ENCODE measurements around the gene B4GALNT3. TPM values are rescaled to one million over a fixed set of nuclear protein-coding genes. Genes with fewer than 3 reads are reported as not detected.
"Not testable (repeated sequence)": the region's sequence is repeated elsewhere in the genome, so short reads cannot be mapped to it uniquely, and the experiment has no call there.

B4GALNT3 gene
- total RNA-seq: under 0.01 TPM

DNA sequence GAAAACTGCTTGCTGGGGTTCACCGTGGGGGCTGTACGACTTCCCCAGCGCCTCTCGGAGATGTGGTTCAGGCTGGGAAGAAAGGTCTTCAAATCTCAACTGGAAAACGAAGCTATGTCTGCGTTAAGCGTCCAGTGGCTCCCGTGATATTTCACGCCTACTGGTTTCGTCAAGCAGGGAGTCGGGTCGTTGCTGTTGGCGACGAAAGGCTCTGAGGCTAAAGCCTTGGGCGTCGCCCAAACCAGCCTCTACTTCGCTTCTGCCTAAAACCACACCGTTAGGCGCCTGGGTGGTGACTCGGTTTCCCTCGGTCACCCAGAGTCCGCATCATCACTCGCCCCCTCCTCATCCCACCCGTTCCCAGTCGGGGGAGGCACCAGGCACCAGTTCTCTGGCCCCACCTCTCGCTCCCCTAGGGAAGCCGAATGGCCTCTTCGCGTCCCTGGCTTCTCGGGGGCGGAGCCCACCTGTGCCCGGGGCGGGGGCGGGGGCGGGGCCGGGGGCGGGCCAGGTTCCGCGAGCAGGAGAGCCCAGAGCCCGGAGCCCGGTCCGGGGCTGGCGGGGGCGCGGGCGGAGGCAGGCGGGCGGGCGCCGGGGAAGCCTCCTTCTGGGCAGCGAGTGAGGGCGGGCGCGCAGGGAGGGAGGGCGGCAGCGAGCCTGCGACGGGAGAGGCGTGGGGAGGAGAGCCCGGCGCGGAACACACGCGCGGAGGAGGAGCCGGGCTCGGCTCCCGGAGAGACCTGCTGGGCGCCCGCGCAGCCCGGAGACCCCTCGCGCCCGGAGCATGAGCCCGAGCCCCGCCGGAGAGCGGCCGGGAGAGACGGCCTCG is at the start of gene B4GALNT3:
B4GALNT3 (plus strand) TSS at position 510 of the 829 bp plus-strand sequence. CDS start 438 bp downstream, outside the sequence.
- peak in 2 of 3 donors; percentile 24 to 30 for DNase-seq (ENCODE audit: low read depth in 2 of 3, low spot score in 2 of 3)

DNA sequence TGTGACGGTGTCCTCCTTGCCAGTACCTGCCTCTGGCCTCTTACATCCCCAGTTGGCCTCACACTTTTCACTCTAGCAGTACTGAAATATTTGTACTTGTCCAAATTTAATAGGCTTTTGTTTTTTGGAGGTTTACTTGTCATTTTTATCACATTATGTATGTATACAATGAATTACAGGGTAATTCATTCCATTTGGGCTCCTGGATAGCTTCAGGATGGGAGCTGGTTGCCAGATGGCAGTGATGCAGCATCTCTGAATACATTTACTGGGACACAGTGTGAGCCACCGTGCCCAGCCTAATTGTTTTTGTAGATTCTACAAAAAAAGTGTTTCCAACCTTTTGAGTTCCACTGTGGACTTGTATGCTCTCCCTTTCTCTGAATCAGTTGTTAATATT is 44.9 kb upstream of the B4GALNT3 start:
- DNase-seq (ENCODE audit: low read depth in 2 of 3, low spot score in 2 of 3): no peak

DNA sequence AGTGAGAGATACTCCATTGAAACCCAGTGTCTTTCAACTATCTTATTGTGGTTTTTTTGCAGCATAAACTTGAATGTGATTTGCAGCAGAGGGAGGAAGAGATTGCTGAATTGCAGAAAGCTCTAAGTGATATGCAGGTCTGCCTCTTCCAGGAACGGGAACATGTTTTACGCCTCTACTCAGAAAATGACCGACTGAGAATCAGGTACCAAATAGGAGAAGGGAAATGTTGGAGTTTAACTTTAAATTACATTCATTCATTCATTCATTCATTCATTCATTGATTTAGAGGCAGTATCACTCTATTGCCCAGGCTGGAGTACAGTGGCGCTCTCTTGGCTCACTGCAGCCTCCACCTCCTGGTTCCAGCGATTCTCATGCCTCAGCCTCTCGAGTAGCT is 41.3 kb upstream of the B4GALNT3 start:
- DNase-seq (ENCODE audit: low read depth in 2 of 3, low spot score in 2 of 3): no peak

GRCh38 chr12:422526-422925 is 37.2 kb upstream of the B4GALNT3 start:
- no peak for DNase-seq (ENCODE audit: low read depth in 2 of 3, low spot score in 2 of 3)

GRCh38 chr12:435737-436136 is 24.0 kb upstream of the B4GALNT3 start:
- DNase-seq (ENCODE audit: low read depth in 2 of 3, low spot score in 2 of 3): not testable (repeated sequence)

DNA sequence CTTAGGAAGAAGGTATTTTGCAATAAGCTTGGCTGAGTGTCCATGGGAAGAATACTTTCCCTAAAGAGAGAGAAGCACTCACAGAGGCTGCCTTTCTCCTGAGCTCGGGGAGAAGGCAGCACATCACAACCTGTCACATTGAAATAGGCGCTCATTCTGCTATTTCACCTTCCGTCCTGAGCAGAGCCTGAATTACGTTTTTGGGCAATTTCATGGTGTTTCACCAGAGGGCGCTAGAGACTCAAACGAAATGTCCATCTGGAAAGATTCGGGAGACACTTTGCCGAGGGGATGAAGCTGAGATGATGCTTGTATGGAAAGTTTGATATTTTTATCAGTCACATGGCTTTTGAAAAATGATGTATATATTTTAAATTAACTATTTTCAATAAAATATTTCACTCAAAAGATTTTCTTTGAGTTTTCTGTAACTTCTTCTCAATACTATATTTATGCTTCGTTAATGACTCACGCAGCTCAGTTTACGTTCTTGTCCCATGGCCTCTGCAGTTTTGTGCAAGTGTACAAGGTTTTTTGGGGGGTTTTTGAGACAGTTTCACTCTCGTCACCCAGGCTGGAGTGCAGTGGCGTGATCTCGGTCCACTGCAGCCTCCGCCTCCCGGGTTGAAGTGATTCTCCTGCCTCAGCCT is 17.4 kb upstream of the B4GALNT3 start:
- DNase-seq (ENCODE audit: low read depth in 2 of 3, low spot score in 2 of 3): peak in 2 of 3 donors; percentile 24 to 61

- DNase-seq (ENCODE audit: low read depth in 2 of 3, low spot score in 2 of 3): no peak
These were observed 12.6 kb upstream of the B4GALNT3 start for GRCh38 chr12:447141-447540.

GRCh38 chr12:449203-449602 is 10.5 kb upstream of the B4GALNT3 start:
- DNase-seq (ENCODE audit: low read depth in 2 of 3, low spot score in 2 of 3): no peak

GRCh38 chr12:450438-450837 is 9.3 kb upstream of the B4GALNT3 start:
- DNase-seq (ENCODE audit: low read depth in 2 of 3, low spot score in 2 of 3): no peak

DNA sequence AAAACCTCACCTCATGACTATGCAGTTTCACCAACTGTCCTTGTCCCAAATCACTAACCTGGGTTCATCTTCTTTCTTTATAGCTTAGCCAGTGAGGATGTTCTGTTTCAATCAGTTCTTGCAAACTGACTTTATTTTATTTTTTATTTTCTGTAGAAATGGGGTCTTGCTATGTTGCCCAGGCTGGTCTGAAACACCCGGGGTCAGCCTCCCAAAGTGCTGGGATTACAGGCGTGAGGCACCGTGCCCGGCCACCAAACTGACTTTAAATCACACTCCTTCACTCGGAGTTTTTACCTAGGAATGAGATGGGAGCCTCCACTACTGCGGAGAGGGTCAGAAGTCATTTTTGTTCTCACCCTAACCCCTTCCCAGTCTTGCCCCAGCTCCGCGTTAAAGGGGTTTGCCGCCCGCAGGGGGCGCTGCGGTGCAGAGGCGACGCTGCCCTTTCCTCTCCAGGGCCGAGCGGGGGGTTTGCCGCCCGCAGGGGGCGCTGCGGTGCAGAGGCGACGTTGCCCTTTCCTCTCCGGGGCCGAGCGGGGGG is 7.0 kb upstream of the B4GALNT3 start:
- DNase-seq (ENCODE audit: low read depth in 2 of 3, low spot score in 2 of 3): peak in 1 of 3 donors; percentile 29

- DNase-seq (ENCODE audit: low read depth in 2 of 3, low spot score in 2 of 3): no peak
These were observed 4.9 kb upstream of the B4GALNT3 start for GRCh38 chr12:454833-455232.

DNA sequence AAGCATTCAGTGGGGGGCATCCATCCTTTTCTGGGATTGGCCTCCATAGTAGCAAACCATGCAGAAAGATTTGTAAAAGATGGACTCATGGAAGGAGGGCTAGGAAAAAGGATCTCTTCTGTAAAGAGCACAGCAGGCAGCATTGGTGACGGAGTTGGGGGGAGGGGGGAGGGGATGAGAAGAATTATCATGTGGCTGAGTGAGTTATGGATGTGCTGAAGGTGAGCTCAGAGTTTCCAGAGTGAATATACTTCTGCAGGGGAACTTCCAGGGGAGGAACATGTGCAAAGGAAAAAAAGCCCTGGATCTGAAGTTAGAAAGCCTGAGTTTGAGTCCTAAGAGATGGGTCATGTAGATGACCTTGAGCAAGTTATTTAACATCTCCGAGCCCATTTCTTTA is 3.9 kb upstream of the B4GALNT3 start:
- DNase-seq (ENCODE audit: low read depth in 2 of 3, low spot score in 2 of 3): no peak

DNA sequence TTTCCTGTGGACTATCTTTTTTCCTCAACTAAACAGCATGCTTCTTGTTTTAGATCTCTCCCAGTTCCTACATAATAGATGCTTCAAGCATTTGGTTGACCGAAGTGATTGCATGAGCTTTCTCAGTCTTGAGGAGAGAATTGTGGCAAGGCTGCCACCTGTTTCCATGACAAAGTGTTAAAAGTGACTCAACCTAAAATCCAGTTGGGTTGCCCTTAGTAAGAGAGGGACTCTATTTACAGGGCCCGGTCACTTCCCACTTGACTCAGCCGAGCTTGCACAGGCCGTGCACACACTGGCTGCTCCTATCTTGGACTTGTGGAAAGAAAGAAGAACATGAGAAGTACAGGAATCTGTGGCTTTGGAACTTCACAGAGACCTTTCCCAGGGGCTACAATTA is 2.1 kb upstream of the B4GALNT3 start:
- DNase-seq (ENCODE audit: low read depth in 2 of 3, low spot score in 2 of 3): no peak

DNA sequence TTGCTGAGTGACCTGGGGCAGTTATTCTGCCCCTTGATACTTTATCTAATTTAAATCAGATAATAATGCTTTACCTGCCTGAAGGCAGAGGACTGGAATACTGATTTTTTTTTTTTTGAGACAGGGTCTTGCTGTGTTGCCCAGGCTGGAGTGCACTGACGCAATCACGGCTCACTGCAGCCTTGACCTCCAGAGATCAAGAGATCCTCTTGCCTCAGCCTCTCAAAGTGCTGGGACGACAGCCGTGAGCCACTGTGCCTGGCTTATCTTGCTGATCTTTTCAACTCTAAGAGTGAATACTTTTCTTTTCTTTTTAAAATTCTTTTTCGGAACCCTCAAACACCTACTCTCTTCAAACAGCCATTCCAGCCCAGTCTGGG is 699 bp upstream of the B4GALNT3 start:
- DNase-seq (ENCODE audit: low read depth in 2 of 3, low spot score in 2 of 3): no peak

GRCh38 chr12:460261-461230 is 807 bp downstream of the B4GALNT3 start:
- DNase-seq (ENCODE audit: low read depth in 2 of 3, low spot score in 2 of 3): no peak

DNA sequence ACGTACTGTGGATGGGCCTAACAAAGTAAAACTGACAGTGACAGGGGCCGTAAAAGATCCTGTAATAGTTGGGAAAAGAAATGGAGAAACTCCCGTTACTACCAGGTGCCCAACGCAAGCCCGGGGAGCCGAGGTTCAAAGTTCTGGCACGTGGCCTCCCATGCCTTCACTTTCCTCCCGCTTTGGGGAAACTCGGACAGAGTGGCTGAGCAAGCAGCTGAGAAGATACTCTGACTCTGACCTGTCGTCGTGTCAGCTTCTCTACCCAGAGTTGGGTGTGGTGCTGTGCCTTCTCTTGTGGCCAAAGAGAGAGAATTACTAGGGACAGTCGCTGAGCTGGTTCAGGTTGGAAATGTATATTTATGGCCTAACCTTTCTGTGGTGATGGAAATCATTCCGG is 1.7 kb downstream of the B4GALNT3 start:
- no peak for DNase-seq (ENCODE audit: low read depth in 2 of 3, low spot score in 2 of 3)

DNA sequence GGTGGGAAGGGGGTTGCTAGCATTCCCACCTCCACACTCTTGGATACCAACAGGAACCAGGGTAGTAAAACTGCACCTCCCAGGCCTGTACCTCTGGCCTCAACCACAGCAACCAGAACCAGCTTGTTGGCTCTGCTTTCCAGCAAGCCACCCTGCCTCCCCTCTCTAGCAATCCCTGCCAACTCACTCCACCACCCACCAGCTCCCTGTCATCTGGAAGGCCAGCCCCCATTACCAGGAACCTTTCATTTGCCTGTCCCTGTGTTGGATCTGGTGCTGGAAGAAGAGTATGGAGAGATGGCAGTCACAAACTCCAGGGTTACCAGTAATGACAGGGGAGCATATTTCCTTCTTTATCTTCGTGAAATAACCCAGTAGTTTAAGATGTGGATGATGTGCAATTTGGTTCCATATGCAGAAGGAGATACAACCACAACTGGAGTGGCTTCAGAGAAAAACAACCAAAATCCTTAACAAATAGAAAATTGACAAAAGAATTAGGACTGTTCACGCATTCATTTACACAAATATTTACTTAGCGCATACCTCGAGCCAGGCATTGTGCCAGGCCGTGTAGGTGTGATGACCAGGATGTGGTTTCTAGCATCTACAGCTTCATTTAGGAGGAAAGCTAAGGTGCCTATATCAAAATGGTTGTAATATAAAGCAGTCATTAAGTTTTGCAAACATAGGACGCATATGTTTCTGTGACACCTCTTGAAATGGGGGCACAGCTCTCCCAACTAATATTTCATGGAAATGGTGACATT is 3.4 kb downstream of the B4GALNT3 start:
- DNase-seq (ENCODE audit: low read depth in 2 of 3, low spot score in 2 of 3): no peak

- no peak for DNase-seq (ENCODE audit: low read depth in 2 of 3, low spot score in 2 of 3)
These were observed 4.9 kb downstream of the B4GALNT3 start for GRCh38 chr12:464484-465267.

- no peak for DNase-seq (ENCODE audit: low read depth in 2 of 3, low spot score in 2 of 3)
These were observed 6.3 kb downstream of the B4GALNT3 start for GRCh38 chr12:466039-466438.

All from hematopoietic multipotent progenitor cell (in vitro differentiated cells).